A673 (cell line): ENCODE measurements around the gene HLA-DQB2.

ENCODE experiments used
- EZH2 ChIP-seq: fragments of 200-600 bp; sonication (generic); IDR thresholded peaks from 2 replicates; pipeline ENCODE4 v1.6.1; 2017; ENCODE audit warnings: borderline replicate concordance, low read depth, mild to moderate bottlenecking, mixed read lengths, antibody characterized with exemption, low read length; ENCODE audit not compliant: poor library complexity, severe bottlenecking
- TF ChIP-seq, protein P1 (sequence below): fragments of 300-800, 200-600 bp; sonication (generic); conservative IDR thresholded peaks from 2 replicates; pipeline ENCODE4 v1.5.1; 2017; ENCODE audit warnings: low read depth, mild to moderate bottlenecking, antibody characterized with exemption, low read length, moderate library complexity, mixed read lengths

DNA sequence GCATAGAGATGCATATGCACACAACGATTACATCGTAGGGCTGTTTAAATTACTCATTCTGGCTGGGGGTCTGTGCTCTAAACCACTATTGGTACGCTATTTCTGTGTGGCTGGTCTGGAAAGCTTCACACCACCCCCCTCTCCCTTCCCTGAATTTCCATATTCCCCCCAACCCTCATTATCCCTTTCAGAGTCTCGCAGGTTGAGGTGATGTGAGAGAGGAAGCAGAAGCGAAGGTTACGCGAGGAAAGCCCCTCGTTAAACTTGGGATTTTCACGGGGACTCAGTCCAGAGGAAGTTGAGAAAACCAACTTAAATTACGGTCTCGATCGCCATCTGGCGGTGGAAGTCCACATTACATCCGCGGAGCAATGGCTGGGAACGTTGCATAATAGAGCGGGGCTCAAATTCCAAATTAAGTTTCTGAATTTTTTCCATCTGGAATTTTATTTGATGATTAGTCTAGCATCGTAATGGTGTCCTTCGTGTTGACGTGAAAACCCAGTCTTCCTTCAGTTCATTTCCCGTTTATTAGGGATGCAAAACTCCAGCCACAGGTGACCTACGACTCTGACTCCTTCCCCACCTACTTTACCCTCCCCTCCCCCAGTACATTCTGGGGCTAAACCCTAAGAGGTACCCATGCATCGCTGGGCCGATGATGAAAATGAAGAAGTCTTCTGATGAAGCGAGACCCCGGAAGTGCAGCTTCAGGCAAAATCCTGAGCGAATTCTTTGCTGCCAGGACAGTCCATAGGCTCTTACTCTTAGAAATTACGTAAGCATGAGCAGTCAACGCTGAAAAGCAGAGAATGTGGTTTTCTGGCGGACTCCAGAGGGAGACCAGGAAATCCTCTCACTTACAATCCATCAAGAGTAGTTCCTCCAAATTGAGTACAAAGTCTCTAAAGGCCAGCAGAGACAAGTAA lies 33.8 kb upstream of the HLA-DQB2 start:
- TF ChIP-seq, protein P1, sequence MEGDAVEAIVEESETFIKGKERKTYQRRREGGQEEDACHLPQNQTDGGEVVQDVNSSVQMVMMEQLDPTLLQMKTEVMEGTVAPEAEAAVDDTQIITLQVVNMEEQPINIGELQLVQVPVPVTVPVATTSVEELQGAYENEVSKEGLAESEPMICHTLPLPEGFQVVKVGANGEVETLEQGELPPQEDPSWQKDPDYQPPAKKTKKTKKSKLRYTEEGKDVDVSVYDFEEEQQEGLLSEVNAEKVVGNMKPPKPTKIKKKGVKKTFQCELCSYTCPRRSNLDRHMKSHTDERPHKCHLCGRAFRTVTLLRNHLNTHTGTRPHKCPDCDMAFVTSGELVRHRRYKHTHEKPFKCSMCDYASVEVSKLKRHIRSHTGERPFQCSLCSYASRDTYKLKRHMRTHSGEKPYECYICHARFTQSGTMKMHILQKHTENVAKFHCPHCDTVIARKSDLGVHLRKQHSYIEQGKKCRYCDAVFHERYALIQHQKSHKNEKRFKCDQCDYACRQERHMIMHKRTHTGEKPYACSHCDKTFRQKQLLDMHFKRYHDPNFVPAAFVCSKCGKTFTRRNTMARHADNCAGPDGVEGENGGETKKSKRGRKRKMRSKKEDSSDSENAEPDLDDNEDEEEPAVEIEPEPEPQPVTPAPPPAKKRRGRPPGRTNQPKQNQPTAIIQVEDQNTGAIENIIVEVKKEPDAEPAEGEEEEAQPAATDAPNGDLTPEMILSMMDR: peak; percentile 87
- TF ChIP-seq EZH2: no peak
